ENCODE data around the gene ARHGEF38.
A peak's percentile ranks its signal among the peaks of the same experiment; 100 is the strongest.
"Not testable (repeated sequence)": the region's sequence is repeated elsewhere in the genome, so short reads cannot be mapped to it uniquely, and the experiment has no call there.

The ARHGEF38 gene

DNA sequence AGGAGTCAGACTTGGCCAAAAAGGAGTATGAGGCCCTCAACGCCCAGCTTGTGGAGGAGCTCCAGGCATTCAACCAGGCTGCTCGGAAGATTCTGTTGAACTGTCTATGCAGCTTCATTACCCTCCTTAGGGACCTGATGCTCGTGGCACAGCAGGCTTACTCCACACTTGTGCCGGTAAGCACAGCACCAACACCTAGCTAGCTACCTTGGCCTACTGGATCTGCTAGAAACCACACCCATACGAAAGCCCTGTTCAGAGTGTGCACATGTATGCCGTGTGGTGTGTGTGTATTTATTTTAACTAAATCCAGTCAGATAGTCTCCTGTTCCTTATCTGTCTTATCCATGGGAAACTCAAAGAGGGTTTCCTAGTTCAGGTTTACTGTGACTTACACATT, 106.8 kb downstream of the ARHGEF38 start:
- no peak for DNase-seq

- DNase-seq, result no peak
These were observed 108.6 kb downstream of the ARHGEF38 start for GRCh38 chr4:105661028-105661427.

GRCh38 chr4:105662935-105663675, 110.7 kb downstream of the ARHGEF38 start:
- no peak for DNase-seq

GRCh38 chr4:105666693-105667092, 114.3 kb downstream of the ARHGEF38 start:
- DNase-seq, result no peak

DNA sequence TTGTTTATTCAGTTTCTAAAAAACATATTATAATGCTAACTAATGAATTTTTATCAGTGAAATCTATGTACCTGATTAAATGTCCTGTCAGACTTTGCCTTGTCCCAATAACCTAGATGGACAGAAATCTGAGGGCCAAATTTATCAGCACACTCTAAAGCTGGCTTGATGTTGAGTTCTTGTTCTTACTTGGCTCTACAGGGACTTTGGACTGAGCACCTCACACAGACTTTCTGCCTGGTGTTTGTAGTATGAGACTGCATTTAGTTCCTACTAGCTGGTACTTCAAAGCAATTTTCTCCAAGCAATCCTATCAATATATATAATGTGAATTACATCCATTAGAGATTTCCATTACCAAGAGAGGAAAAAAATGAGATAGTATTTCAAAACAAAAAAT, 118.3 kb downstream of the ARHGEF38 start:
- DNase-seq, result no peak

DNA sequence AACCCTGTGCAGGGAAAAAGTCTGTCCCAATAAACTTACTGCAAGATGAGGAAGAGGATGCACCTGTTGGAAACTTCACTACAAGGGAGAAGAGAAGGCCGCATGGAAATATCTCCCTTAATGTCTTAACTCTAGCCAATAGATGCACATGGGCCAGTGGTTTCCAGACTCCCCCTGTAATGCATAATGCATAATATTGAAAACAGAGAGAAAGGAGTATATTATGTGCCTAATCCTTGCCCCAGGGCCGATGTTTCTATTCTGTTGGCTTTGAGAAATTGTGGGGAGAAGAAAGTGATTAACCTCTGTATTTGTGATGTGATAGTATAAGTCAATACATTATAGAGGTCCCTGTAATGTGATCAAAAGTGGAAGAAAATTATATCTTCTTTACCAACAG, 118.9 kb downstream of the ARHGEF38 start:
- DNase-seq, result no peak

DNA sequence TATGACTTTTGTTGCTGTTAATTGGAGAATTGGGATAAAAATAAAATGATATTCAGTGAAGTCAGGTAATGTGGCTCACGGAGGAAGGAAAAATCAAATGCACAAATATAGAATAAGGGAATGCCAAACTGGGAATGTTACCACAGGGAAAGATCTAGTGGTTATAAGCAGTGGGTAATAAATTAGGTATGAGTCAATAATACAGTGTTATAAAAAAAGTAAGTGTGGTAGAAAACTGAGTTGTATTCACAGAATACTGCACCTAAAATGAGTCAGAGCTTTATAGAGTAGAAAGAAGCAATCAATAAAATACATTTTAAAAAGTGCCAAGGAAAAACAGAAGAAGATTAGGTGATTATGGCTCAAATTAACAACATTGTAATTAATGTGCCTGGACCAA, 121.6 kb downstream of the ARHGEF38 start:
- DNase-seq, result no peak

DNA sequence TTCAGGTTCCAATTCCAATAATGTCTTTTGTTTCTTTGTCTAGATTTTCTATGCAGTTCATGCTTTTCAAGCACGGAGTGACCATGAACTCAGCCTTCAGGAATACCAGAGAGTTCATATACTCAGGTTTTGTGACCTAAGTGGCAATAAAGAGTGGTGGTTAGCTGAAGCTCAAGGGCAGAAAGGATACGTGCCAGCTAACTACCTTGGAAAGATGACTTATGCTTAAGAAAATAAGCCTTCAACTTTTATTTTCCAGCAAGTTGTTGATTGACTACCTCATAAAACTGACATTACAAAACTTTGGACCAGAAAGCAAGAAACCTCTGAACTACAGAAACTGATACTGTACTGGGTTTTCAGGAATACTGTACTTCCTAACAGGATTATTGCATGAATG, 125.3 kb downstream of the ARHGEF38 start:
- DNase-seq, result no peak

- no peak for DNase-seq
These were observed 126.8 kb downstream of the ARHGEF38 start for GRCh38 chr4:105679186-105679585.

DNA sequence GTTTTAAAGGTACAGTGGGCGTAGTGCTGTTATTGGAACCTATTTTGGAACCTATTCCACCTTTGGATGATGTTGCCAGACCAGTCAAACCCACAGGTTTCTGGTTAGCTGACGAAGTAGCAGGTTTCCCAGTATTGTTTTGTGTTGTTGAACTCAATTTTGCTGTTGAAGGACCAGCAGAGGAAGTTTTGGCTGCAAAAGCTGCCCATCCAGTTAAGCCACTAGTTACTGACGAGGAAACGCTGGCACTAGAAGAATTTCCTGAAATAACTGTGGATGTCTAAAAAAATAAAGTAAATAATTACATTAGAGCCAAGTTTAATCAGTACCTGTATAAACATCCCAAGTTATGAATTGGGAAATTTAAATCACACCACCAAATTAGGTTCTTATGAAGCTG, 130.6 kb downstream of the ARHGEF38 start:
- DNase-seq, result no peak

- DNase-seq, result no peak
These were observed 134.2 kb downstream of the ARHGEF38 start for GRCh38 chr4:105686571-105686970.

DNA sequence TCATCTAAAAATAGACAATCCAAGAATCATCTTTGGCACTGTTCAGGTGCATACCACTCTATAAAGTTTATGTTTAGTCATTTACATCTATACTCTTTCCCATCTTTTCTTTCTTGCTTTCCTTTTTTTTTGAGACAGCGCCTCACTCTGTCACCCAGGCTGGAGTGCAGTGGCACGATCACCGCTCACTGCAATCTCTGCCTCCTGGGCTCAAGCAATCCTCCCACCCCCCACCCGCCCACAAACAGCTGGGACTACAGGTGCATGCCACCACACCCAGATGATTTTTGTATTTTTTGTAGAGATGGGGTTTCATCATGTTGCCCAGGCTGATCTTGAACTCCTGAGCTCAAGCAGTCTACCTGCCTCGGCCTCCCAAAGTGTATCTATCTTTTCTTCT, 142.4 kb downstream of the ARHGEF38 start:
- DNase-seq, result not testable (repeated sequence)

DNA sequence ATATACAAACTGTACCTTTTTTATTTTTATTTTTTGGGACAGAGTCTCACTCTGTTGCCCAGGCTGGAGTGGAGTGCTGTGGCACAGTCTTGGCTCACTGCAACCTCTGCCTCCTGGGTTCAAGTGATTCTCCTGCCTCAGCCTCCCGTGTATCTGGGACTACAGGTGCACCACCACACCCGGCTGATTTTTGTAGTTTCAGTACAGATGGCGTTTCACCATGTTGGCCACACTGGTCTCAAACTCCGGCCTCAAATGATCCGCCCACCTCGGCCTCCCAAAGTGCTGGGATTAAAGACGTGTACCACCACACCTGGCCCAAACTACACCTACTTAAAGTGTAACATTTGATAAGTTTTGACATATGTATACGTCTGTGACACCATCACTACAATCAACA, 143.4 kb downstream of the ARHGEF38 start:
- not testable (repeated sequence) for DNase-seq

DNA sequence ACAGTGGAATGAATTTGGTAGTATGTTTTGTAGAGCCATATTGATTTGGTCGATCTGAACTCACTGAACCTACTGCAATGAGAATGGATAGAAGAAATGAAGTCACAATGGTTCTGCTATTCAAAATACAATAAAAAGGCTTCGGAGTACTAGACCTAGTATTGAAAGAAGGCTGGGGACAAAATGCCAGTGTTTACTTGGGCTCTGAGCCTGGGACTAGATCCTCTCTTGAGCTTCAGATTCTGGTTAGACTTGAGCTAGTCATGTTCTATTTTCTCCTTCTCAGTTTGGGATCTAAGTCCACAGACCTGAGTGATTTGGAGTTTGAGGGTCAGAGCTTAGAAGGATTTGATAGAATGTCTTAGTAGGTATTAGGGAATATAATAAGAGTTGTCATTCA, 146.2 kb downstream of the ARHGEF38 start:
- DNase-seq, result no peak

GRCh38 chr4:105707782-105708180, 155.4 kb downstream of the ARHGEF38 start:
- DNase-seq, result no peak

GRCh38 chr4:105708181-105709080, 156.0 kb downstream of the ARHGEF38 start, which contains the start of the genes GSTCD and INTS12:
Gene GSTCD (plus strand): TSS chr4:105708784. CDS start chr4:105717614, 8,830 bp downstream.
Gene INTS12 (minus strand): TSS chr4:105708689. CDS start chr4:105700005, 8,684 bp downstream.
- peak; percentile 85 for DNase-seq

- no peak for DNase-seq
These were observed 156.6 kb downstream of the ARHGEF38 start for GRCh38 chr4:105709081-105709450.

- DNase-seq, result no peak
These were observed 157.7 kb downstream of the ARHGEF38 start for GRCh38 chr4:105710012-105710600.

- no peak for DNase-seq
These were observed 158.3 kb downstream of the ARHGEF38 start for GRCh38 chr4:105710678-105711077.

DNA sequence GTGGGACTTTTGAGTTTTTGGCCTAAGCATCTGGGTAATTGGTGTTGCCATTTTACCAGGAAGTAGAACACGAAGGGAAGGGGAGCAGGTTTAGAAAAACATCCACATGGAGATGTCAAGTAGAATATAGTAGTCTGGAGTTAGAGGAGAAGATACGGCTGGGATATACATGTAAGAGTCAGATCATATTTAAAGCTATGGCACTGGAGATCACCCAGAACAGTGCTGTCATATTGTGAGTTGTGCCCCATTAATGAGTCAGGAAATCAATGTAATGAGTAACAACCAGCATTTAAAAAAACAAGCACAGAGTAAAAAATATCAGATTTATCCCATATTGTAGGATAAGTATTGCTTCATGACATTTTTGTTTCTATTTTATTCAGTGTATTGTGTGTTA, 160.3 kb downstream of the ARHGEF38 start:
- DNase-seq, result no peak

DNA sequence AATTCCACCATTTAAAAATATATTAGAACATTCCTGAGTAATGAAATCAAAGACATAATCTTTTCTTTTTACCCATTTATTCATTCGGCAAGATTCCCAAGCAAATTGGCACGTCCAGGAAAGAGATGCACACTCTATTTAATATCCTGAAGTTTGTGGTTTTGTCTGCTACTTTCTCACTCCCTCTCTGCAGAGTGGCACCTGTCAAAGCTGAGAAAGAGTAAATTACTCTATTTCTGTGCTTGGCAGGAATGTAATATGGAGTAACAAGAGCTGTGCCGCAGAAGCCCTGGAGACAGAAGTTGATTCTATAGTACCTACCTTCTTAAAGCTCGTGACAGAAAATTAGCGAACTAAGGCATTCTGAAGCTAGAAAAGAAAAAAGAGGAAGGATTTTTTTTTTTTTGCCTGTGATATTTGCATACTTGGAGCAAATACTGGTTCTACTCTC, 161.7 kb downstream of the ARHGEF38 start:
- DNase-seq, result peak; percentile 8

- no peak for DNase-seq
These were observed 162.5 kb downstream of the ARHGEF38 start for GRCh38 chr4:105714932-105715331.

- no peak for DNase-seq
These were observed 163.4 kb downstream of the ARHGEF38 start for GRCh38 chr4:105715692-105716278.

Measured in GDM1 (cell line).